ENCODE results near the gene FBXL4.

FBXL4 gene

GRCh38 chr6:98831959-98832283 is 115.8 kb downstream of the FBXL4 start:
- Histone ChIP-seq H3K27ac (no peak overlapping the region), H3K4me1 (peaks cover 16 to 31% (median 25%) of the 10 kb centered on the region in 10 experiments), H3K9me3 (replicated peaks in 1 of 11) (peaks cover 0 to 33% (median 10%) of the 10 kb centered on the region in 11 experiments; a peak in 15 of 22 replicates), H3K9ac (no peak overlapping the region), H3K36me3 (no peaks in the 10 kb centered on the region), H3K4me3 (peak overlapping the region in 2 of 10 experiments; percentile 57 to 60; a peak in 1 of 20 replicates), H3K4me2 (peak overlapping the region in 1 of 11 experiments; percentile 18; a peak in 2 of 22 replicates), H4K20me1 (peaks cover 0 to 92% (median 64%) of the 10 kb centered on the region in 11 experiments; a peak in 20 of 22 replicates), H3K27me3 (peaks cover 99 to 100% (median 100%) of the 10 kb centered on the region in 11 experiments)
- TF ChIP-seq Cebpa-rat (IDR thresholded peaks at IDR 0.05), result no peak

GRCh38 chr6:98831057-98831958 is 116.4 kb downstream of the FBXL4 start:
- peak overlapping the region in 1 of 11 experiments; percentile 18; a peak in 1 of 22 replicates for H3K4me2 ChIP-seq
- no peak overlapping the region for H3K9ac ChIP-seq
- peaks cover 99 to 100% (median 100%) of the 10 kb centered on the region in 11 experiments for H3K27me3 ChIP-seq

GRCh38 chr6:98830146-98830545 is 117.6 kb downstream of the FBXL4 start:
- Histone ChIP-seq H3K4me1 (peaks cover 15 to 26% (median 18%) of the 10 kb centered on the region in 10 experiments), H3K4me3 (no peak overlapping the region), H3K27me3 (peaks cover 99 to 100% (median 100%) of the 10 kb centered on the region in 11 experiments), H3K9me3 (replicated peaks in 1 of 11) (peaks cover 13 to 39% (median 23%) of the 10 kb centered on the region in 11 experiments), H4K20me1 (peaks cover 0 to 85% (median 47%) of the 10 kb centered on the region in 11 experiments; a peak in 18 of 22 replicates), H3K27ac (no peak overlapping the region), H3K36me3 (no peaks in the 10 kb centered on the region), H3K9ac (no peak overlapping the region), H3K4me2 (no peak overlapping the region)
- no peak for TF ChIP-seq Cebpa-rat (IDR thresholded peaks at IDR 0.05)

More at GRCh38 chr6:98831057-98831958, 116.4 kb downstream of the FBXL4 start:
- peaks cover 16 to 31% (median 25%) of the 10 kb centered on the region in 10 experiments for H3K4me1 ChIP-seq
- H3K36me3 ChIP-seq, result no peaks in the 10 kb centered on the region
- H4K20me1 ChIP-seq, result peaks cover 0 to 92% (median 58%) of the 10 kb centered on the region in 11 experiments; a peak in 20 of 22 replicates
- peak overlapping the region in 1 of 10 experiments; percentile 17; a peak in 2 of 20 replicates for H3K4me3 ChIP-seq
- TF ChIP-seq Cebpa-rat (IDR thresholded peaks at IDR 0.05), result no peak
- peaks cover under 1 to 35% (median 11%) of the 10 kb centered on the region in 11 experiments; a peak in 19 of 22 replicates for H3K9me3 ChIP-seq (replicated peaks in 1 of 11)
- no peak overlapping the region for H3K27ac ChIP-seq

GRCh38 chr6:98828941-98829411 is 118.8 kb downstream of the FBXL4 start:
- Histone ChIP-seq H3K36me3 (no peaks in the 10 kb centered on the region), H3K4me1 (peaks cover 11 to 19% (median 16%) of the 10 kb centered on the region in 10 experiments; a peak in 19 of 20 replicates), H3K4me2 (no peak overlapping the region), H3K27me3 (peaks cover 99 to 100% (median 100%) of the 10 kb centered on the region in 11 experiments), H3K9ac (no peak overlapping the region), H3K4me3 (no peak overlapping the region), H3K27ac (no peak overlapping the region), H3K9me3 (replicated peaks in 1 of 11) (peaks cover 23 to 49% (median 35%) of the 10 kb centered on the region in 11 experiments), H4K20me1 (peaks cover 0 to 78% (median 41%) of the 10 kb centered on the region in 11 experiments; a peak in 18 of 22 replicates)
- TF ChIP-seq Cebpa-rat (IDR thresholded peaks at IDR 0.05), result no peak

- H3K4me3 ChIP-seq, result no peak overlapping the region
- H3K4me2 ChIP-seq, result no peak overlapping the region
- H3K9ac ChIP-seq, result no peak overlapping the region
- no peak overlapping the region for H3K27ac ChIP-seq
- H3K9me3 ChIP-seq (replicated peaks in 1 of 11), result peaks cover 24 to 52% (median 38%) of the 10 kb centered on the region in 11 experiments
- H3K4me1 ChIP-seq, result peaks cover 4 to 20% (median 10%) of the 10 kb centered on the region in 10 experiments; a peak in 17 of 20 replicates
- H3K27me3 ChIP-seq, result peaks cover 99 to 100% (median 100%) of the 10 kb centered on the region in 11 experiments
- peaks cover 0 to 71% (median 34%) of the 10 kb centered on the region in 11 experiments; a peak in 18 of 22 replicates for H4K20me1 ChIP-seq
- no peak for TF ChIP-seq Cebpa-rat (IDR thresholded peaks at IDR 0.05)
- H3K36me3 ChIP-seq, result no peaks in the 10 kb centered on the region
Observed at GRCh38 chr6:98828211-98828788, 119.4 kb downstream of the FBXL4 start.

- H3K27ac ChIP-seq, result no peak overlapping the region
Observed at GRCh38 chr6:98827295-98828159, 120.2 kb downstream of the FBXL4 start.

GRCh38 chr6:98825600-98826230 is 122.0 kb downstream of the FBXL4 start:
- Histone ChIP-seq H3K36me3 (no peaks in the 10 kb centered on the region), H3K4me1 (peaks cover 0 to 8% (median 0%) of the 10 kb centered on the region in 10 experiments; a peak in 2 of 20 replicates), H3K9me3 (replicated peaks in 1 of 11) (peaks cover 19 to 38% (median 33%) of the 10 kb centered on the region in 11 experiments), H3K27me3 (peaks cover 85 to 99% (median 98%) of the 10 kb centered on the region in 11 experiments), H3K4me3 (no peak overlapping the region), H3K4me2 (no peak overlapping the region), H4K20me1 (peaks cover 0 to 47% (median 11%) of the 10 kb centered on the region in 11 experiments; a peak in 13 of 22 replicates), H3K9ac (no peak overlapping the region), H3K27ac (no peak overlapping the region)
- no peak for TF ChIP-seq Cebpa-rat (IDR thresholded peaks at IDR 0.05)

More at GRCh38 chr6:98827295-98828159, 120.2 kb downstream of the FBXL4 start:
- Histone ChIP-seq H3K9me3 (replicated peaks in 1 of 11) (peaks cover 22 to 51% (median 38%) of the 10 kb centered on the region in 11 experiments), H3K4me3 (no peak overlapping the region), H4K20me1 (peaks cover 0 to 63% (median 27%) of the 10 kb centered on the region in 11 experiments; a peak in 17 of 22 replicates), H3K4me2 (no peak overlapping the region), H3K4me1 (peaks cover 0 to 14% (median 2%) of the 10 kb centered on the region in 10 experiments; a peak in 8 of 20 replicates), H3K27me3 (peaks cover 95 to 99% (median 98%) of the 10 kb centered on the region in 11 experiments), H3K9ac (no peak overlapping the region), H3K36me3 (no peaks in the 10 kb centered on the region)
- TF ChIP-seq Cebpa-rat (IDR thresholded peaks at IDR 0.05), result no peak

Measured in BLaER1 treated with 17β-estradiol and CSF1 and Interleukin-3, amounts not matched to agents 10 nM and 100 nM (cell line).